ENCODE results near the gene FAM167B. TPM values are rescaled to one million over a fixed set of nuclear protein-coding genes. Genes with fewer than 3 reads are reported as not detected.
"Not testable (repeated sequence)": the region's sequence is repeated elsewhere in the genome, so short reads cannot be mapped to it uniquely, and the experiment has no call there.

Gene FAM167B
- total RNA-seq, 2 donors from 2014 or later, result 0.99 to 1.1 TPM

GRCh38 chr1:32291145-32291707 is 44.2 kb downstream of the FAM167B start:
- H3K4me3 Mint-ChIP-seq, result peak overlapping the region; percentile 92
- H3K9me3 Mint-ChIP-seq, result no peaks in the 10 kb centered on the region
- peaks cover 19% of the 10 kb centered on the region for H3K4me1 Mint-ChIP-seq
- peak overlapping the region; percentile 98 for H3K27ac Mint-ChIP-seq
- H3K36me3 Mint-ChIP-seq (ENCODE audit: low read depth), result peaks cover 58% of the 10 kb centered on the region
- ATAC-seq (replicated peaks), result no peak
- no peaks in the 10 kb centered on the region for H3K27me3 Mint-ChIP-seq

GRCh38 chr1:32291708-32292538 is 44.9 kb downstream of the FAM167B start, which contains the start of gene HDAC1:
HDAC1 (plus strand) TSS chr1:32292083; CDS start chr1:32292170, 87 bp downstream.
- Mint-ChIP-seq H3K27me3 (no peaks in the 10 kb centered on the region), H3K36me3 (ENCODE audit: low read depth) (peaks cover 58% of the 10 kb centered on the region), H3K4me1 (peaks cover 24% of the 10 kb centered on the region), H3K4me3 (peak within 1 kb of the TSS; percentile 92), H3K9me3 (no peaks in the 10 kb centered on the region), H3K27ac (peak within 1 kb of the TSS; percentile 98)
- peak; percentile 99 for ATAC-seq (replicated peaks)

GRCh38 chr1:32298211-32298610 is 51.2 kb downstream of the FAM167B start:
- Mint-ChIP-seq H3K36me3 (ENCODE audit: low read depth) (peaks cover 76% of the 10 kb centered on the region), H3K4me1 (peaks cover 28% of the 10 kb centered on the region)
- not testable (repeated sequence) for H3K4me3 Mint-ChIP-seq; ATAC-seq (replicated peaks); H3K27me3 Mint-ChIP-seq; H3K9me3 Mint-ChIP-seq; H3K27ac Mint-ChIP-seq

Other genes starting within 250 kb of the FAM167B start
- gene KHDRBS1, start 233.4 kb upstream of the FAM167B start, total RNA-seq, result 100 to 1,000 TPM; 140 to 177 TPM
- 10 to 100 TPM; 26.2 to 34.4 TPM for gene TMEM39B, start 174.3 kb upstream of the FAM167B start, total RNA-seq
- 10 to 100 TPM; 61.8 to 77.1 TPM for gene KPNA6, start 139.2 kb upstream of the FAM167B start, total RNA-seq
- 100 to 1,000 TPM in 1 of 2 donors, 10 to 100 TPM in 1; 68.4 to 102 TPM for gene TXLNA, start 67.5 kb upstream of the FAM167B start, total RNA-seq
- 10 to 100 TPM in 1 of 2 donors, 1 to 10 TPM in 1; 7.0 to 14.3 TPM for gene CCDC28B, start 46.6 kb upstream of the FAM167B start, total RNA-seq
- 1 to 10 TPM; 3.4 to 5.5 TPM for gene IQCC, start 41.6 kb upstream of the FAM167B start, total RNA-seq
- under 1 TPM; 0.28 to 0.37 TPM for gene DCDC2B, start 38.1 kb upstream of the FAM167B start, total RNA-seq
- gene TMEM234, start 24.9 kb upstream of the FAM167B start, total RNA-seq, result 10 to 100 TPM; 11.4 to 12.9 TPM
- 100 to 1,000 TPM; 203 to 303 TPM for gene EIF3I, start 24.8 kb upstream of the FAM167B start, total RNA-seq
- 100 to 1,000 TPM; 228 to 323 TPM for gene LCK, start 4.0 kb downstream of the FAM167B start, total RNA-seq
- 100 to 1,000 TPM; 171 to 199 TPM for gene HDAC1, start 44.9 kb downstream of the FAM167B start, total RNA-seq
- gene MARCKSL1, start 89.0 kb downstream of the FAM167B start, total RNA-seq, result 10 to 100 TPM in 1 of 2 donors, 1 to 10 TPM in 1; 7.2 to 15.9 TPM
- 10 to 100 TPM in 1 of 2 donors, 1 to 10 TPM in 1; 7.7 to 21.6 TPM for gene FAM229A, start 115.3 kb downstream of the FAM167B start, total RNA-seq
- gene TSSK3, start 115.3 kb downstream of the FAM167B start, total RNA-seq, result 1 to 10 TPM in 1 of 2 donors, under 1 TPM in 1; 0.61 to 1.7 TPM
- gene BSDC1, start 147.2 kb downstream of the FAM167B start, total RNA-seq, result 10 to 100 TPM; 46.1 to 71.6 TPM
- not detected for gene ZBTB8B, start 217.8 kb downstream of the FAM167B start, total RNA-seq